A172 (cell line): ENCODE measurements around the gene IPO5. TPM values are rescaled to one million over a fixed set of nuclear protein-coding genes. Genes with fewer than 3 reads are reported as not detected.

Experiments used
- DNase-seq: peaks from one replicate; pipeline ENCODE4 v3.0.0-alpha.2; 2015; ENCODE audit warnings: low spot score
- total RNA-seq: library from RNA; depleted of rRNA; stranded (reverse); fragments of >200 nt; shearing (Covaris generic); gene quantifications from 2 replicates; pipeline ENCODE4 v1.2.3, GENCODE V29; 2014; rRNA removed

Gene IPO5
- total RNA-seq, 1 experiment from 2014 or later: 190 TPM

- no peak for DNase-seq
These were observed 103.5 kb downstream of the IPO5 start for GRCh38 chr13:98056839-98057410.

GRCh38 chr13:98059276-98059675, 105.8 kb downstream of the IPO5 start:
- DNase-seq: no peak

GRCh38 chr13:98060282-98060681, 106.8 kb downstream of the IPO5 start:
- DNase-seq: no peak

- no peak for DNase-seq
These were observed 112.0 kb downstream of the IPO5 start for GRCh38 chr13:98065468-98065867.

- no peak for DNase-seq
These were observed 113.2 kb downstream of the IPO5 start for GRCh38 chr13:98066636-98067035.

GRCh38 chr13:98068521-98068920, 115.0 kb downstream of the IPO5 start:
- DNase-seq: no peak

GRCh38 chr13:98069985-98070384, 116.5 kb downstream of the IPO5 start:
- DNase-seq: no peak

- no peak for DNase-seq
These were observed 117.8 kb downstream of the IPO5 start for GRCh38 chr13:98071316-98071715.

- DNase-seq: no peak
These were observed 119.0 kb downstream of the IPO5 start for GRCh38 chr13:98072476-98072875.

Other genes starting within 250 kb of the IPO5 start
- 16.4 and 18.2 TPM in 2 replicates for gene FARP1, start 189.4 kb downstream of the IPO5 start, total RNA-seq
- not detected in 2 replicates for gene RNF113B, start 223.6 kb downstream of the IPO5 start, total RNA-seq